Daoy (cell line): ENCODE measurements around the gene VAPA. TPM values are rescaled to one million over a fixed set of nuclear protein-coding genes. Genes with fewer than 3 reads are reported as not detected.

Experiments used
- DNase-seq: peaks from one replicate; pipeline ENCODE4 v3.0.0-alpha.2; 2015; ENCODE audit warnings: low read depth
- total RNA-seq: library from RNA; depleted of rRNA; stranded (reverse); fragments of >200 nt; shearing (Covaris generic); gene quantifications from 2 replicates; pipeline ENCODE4 v1.2.3, GENCODE V29; 2014

VAPA gene
- total RNA-seq, 1 experiment from 2014 or later, result 323 TPM

DNA sequence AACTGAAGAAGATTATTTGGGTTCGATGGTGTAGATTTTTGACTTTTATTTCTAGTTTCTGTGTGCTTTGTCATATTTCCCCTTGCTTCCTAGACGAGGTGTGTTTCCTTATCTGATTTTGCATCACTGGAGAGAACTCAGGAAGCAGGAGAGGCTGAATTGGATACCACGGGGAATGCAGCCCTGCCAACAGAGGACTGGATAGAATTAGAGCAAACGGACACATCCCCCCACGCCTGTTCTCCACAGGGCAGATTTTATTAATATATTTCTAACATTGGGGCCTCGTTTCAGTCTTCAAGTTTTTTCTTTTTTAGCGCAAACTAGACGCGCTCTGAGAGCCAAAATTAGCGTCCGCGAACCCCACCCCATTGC, 678 bp upstream of the VAPA start:
- no peak for DNase-seq

GRCh38 chr18:9914334-9914583, 443 bp downstream of the VAPA start:
- DNase-seq, result no peak

DNA sequence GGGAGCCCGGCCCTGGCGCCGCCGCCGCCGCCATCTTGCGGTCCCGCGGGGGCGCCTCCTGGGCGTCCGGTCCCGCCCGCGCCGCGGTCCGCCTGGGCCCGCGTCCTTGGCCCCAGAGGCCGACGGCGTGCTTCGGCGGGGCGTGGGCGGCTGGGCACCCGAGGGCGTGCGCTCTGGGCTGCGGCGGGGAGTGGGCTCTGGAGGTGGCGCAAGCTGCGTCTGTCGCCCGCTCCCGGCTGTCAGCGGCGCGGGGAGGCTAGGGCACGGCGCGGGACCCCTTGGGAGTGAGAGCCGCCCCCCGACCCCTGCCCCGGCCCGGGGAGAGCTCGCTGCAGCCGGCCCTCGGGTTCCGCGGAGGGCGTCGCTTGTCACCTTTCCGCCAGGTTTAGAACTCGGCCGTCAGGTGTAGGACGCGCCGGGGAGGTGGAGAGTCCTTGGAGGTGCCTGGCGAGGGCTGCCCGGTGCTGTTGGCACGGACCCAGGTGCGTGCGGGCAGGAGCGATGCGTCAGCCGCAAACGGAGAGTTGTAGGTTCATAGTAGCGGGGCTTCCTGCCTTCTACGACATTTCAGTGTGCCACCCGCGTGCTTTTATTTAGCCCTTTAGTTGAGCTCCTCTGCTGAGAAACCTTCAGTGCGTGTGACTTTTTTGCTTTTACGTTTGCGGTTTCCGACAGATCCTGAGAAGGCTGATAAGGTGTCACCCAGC, 921 bp downstream of the VAPA start:
- DNase-seq, result peak; percentile 90

GRCh38 chr18:9915291-9916076, 1.7 kb downstream of the VAPA start:
- DNase-seq, result no peak

DNA sequence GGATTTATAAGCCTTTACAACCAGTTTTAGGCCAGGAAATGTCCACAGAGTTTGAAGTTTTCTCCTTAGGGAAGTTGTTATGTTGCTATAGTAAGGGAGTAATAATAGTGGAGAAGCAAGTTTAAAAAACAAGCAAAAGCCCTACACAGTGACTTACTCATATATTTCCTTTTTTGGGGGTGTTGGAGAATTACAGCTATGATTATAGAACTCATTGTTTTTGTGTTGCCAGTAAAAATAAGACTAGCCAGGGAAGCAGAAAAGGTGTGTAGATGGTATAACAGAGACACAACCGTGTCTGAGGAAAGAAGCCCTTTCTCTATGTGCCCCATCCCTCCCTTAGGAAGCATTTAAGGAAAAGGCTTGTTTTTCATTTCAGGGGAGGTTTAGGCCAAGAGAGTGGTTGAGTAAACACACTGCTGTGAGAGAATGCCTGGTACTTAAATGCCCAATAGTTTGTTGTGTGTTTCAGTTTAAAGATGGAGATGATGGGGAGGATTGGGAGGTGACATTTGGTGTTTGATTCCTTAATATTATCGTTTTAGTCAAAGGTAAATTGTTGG, 2.3 kb downstream of the VAPA start:
- no peak for DNase-seq

GRCh38 chr18:9916808-9917207, 3.0 kb downstream of the VAPA start:
- DNase-seq, result no peak

GRCh38 chr18:9918016-9918680, 4.3 kb downstream of the VAPA start:
- DNase-seq, result no peak

- DNase-seq, result no peak
Measured at GRCh38 chr18:9919564-9920232, 5.9 kb downstream of the VAPA start.

GRCh38 chr18:9922592-9923311, 8.9 kb downstream of the VAPA start:
- no peak for DNase-seq

DNA sequence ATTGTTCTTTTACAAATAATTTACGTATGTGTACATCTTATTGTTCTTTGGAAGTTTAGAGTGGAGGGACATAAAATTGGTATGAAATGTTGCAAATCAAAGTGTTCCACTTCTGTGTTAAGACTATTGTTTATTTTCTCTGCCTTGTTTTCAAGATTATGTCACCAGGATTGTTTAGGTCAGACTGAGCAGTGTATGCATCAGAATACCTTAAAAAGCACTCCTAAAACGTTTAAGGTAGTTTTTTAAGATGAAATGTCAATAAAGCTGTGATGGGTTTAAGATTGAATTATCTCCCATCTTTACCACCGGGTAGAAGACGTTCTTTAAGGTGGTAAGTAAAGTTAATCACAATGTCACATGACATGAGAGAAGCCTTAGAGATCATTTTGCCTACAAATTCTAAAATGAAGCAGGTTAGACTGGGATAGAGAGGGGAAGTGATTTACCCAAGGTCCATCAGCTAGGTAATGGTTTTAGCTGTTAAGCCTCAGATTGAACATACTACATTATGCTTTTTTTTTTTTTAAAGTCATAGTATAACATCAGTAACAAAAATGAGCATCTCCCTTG, 10.6 kb downstream of the VAPA start:
- DNase-seq, result no peak

GRCh38 chr18:9925369-9925768, 11.6 kb downstream of the VAPA start:
- DNase-seq, result no peak

- no peak for DNase-seq
Measured at GRCh38 chr18:9925795-9926194, 12.0 kb downstream of the VAPA start.

DNA sequence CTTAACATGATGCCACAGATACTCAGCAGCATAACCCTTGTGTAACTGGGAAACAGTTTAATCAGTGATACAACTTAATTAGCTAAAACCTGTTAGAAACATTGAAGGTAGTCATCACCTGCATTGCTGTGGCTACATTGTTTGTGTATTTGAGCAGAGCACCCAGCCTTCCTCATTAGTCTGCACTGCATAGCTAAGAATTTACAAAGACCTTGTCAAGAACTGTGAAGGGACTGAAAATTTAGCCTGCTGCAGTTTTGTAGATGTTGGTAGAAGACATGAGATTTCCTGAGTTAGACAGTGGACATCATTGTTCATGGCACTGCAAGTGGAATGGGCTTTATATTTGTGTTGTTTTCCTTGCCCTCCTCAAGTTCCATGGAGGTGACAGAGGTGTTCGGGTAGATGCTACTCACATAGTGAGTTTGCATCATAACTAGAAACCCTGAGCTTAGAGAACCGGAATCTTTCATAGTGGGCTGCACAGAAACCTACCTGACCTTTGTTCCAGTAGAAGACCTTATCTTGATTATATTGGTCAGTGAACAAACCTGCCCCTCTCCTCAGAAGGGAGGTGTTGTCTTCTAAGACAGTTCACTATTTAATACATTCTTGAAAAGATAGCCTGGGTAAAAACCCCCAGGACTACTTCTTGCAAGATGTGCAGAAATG, 12.5 kb downstream of the VAPA start:
- DNase-seq, result no peak

DNA sequence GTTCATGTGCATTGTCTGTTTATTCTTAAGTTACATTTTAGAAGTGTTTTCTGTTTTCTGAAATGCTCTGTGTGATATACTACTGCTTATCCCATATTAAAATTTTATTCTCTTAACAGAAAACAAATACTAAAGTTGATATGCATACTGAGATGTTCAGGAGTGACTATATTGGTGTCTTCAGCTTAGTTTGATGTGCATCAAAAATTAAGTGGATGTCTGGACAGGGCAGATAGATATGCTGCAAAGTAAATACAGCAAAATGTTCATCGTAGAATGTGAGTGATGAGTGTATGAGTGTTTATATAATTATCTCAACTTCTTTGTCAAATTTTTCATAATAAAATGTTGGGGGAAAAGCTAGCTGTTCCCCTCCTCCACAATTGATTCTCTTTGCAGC, 13.2 kb downstream of the VAPA start:
- DNase-seq, result no peak

- no peak for DNase-seq
Measured at GRCh38 chr18:9927392-9928063, 13.7 kb downstream of the VAPA start.

- DNase-seq, result no peak
Measured at GRCh38 chr18:9928646-9929259, 14.9 kb downstream of the VAPA start.

GRCh38 chr18:9930299-9930884, 16.6 kb downstream of the VAPA start:
- DNase-seq, result no peak

DNA sequence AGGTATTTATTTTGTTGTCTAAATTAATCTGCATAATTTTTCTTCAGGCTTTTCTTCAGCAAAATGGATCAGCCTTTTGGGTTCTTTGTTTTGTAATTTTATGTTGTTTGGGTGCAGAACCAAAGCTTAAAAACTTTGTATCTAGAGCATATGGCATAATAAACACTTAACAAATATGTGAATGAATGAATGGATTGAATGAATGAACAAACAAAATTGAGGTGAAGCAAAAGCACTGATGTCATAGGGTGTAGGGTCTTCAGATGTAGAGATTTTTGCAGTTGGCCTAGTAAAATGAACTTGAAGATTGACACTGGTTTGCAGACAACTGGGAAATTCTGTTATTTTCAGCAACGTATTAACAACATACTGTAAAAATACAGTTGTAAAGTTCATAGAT, 17.3 kb downstream of the VAPA start:
- no peak for DNase-seq

- DNase-seq, result no peak
Measured at GRCh38 chr18:9931678-9932077, 17.9 kb downstream of the VAPA start.
